Kidney (tissue), 14 donors: ENCODE data around the gene C6orf118. TPM values are rescaled to one million over a fixed set of nuclear protein-coding genes. Genes with fewer than 3 reads are reported as not detected.

Source experiments
- DNase-seq, 5 donors: peaks; one replicate each; pipeline ENCODE4 v3.0.0-alpha.2; 2013 to 2020
- FAIRE-seq: peaks from 2 replicates; lab custom pipeline; 2012; peaks lifted over from hg19 to GRCh38; lab: Jason Lieb, UNC
- H3K27ac ChIP-seq, 2 donors: one replicate each; pipeline ENCODE4 v1.7.0; 2013; ENCODE audit warnings: low read depth in 2 of 2, low read length in 2 of 2, inconsistent platforms in 1 of 2
- H3K27me3 ChIP-seq: one replicate; pipeline ENCODE4 v1.7.1; 2013; ENCODE audit warnings: low read length, inconsistent platforms; ENCODE audit not compliant: control insufficient read depth, insufficient read depth
- H3K36me3 ChIP-seq, 3 donors: one replicate each; pipeline versions ENCODE4 v1.7.0 to v1.7.1; 2013; ENCODE audit warnings: low read length in 3 of 3, control low read depth in 1 of 3, inconsistent platforms in 1 of 3; ENCODE audit not compliant: insufficient read depth in 3 of 3, control insufficient read depth in 2 of 3
- H3K4me1 ChIP-seq, 3 donors: one replicate each; pipeline versions ENCODE4 v1.7.0 to v1.7.1; 2013; ENCODE audit warnings: low read length in 3 of 3, inconsistent platforms in 1 of 3, low read depth in 1 of 3; ENCODE audit not compliant: control insufficient read depth in 2 of 3, insufficient read depth in 2 of 3
- H3K4me3 ChIP-seq, 3 donors: one replicate each; pipeline versions ENCODE4 v1.7.0 to v1.8.1; 2013; ENCODE audit warnings: low read length in 3 of 3, control low read depth in 1 of 3, inconsistent platforms in 1 of 3
- H3K9ac ChIP-seq, 3 donors: one replicate each; pipeline versions ENCODE4 v1.7.0 to v1.7.1; 2013; ENCODE audit warnings: low read length in 3 of 3, control low read depth in 1 of 3, inconsistent platforms in 1 of 3
- H3K9me3 ChIP-seq, 3 donors: one replicate each; pipeline versions ENCODE4 v1.7.0 to v1.7.1; 2013; ENCODE audit warnings: low read length in 3 of 3, control low read depth in 1 of 3, inconsistent platforms in 1 of 3; ENCODE audit not compliant: control insufficient read depth in 2 of 3, insufficient read depth in 1 of 3
- CTCF ChIP-seq: IDR thresholded peaks from 3 replicates; pipeline ENCODE4 v1.5.1; 2012; ENCODE audit warnings: mild to moderate bottlenecking, moderate library complexity, borderline replicate concordance; ENCODE audit not compliant: insufficient read depth; ENCODE audit errors: extremely low read depth
- intact Hi-C: fragments of 100-400 bp; cut with DNase I; formaldehyde crosslinking; loops from one replicate; pipeline ENCODE4 v1.11.1; 2022
- polyA plus RNA-seq: library from polyadenylated mRNA; stranded (reverse); fragments of 350-450 nt; fragmentation: Illumina TruSeq; extraction: RNeasy Lipid Tissue Mini Kit (QIAGEN cat#74804); gene quantifications from one replicate; pipeline ENCODE4 v1.2.3, GENCODE V29; 2014; ENCODE audit warnings: low read depth, low replicate concordance; ENCODE audit not compliant: insufficient read depth
- total RNA-seq: library from RNA; stranded (reverse); fragmentation: NEBNext Ultra II Directional; extraction: Animal tissue kit (Norgen Biotek cat#: 25700); gene quantifications from one replicate; pipeline ENCODE4 v1.2.1, GENCODE V29; 2021
- donor health status: control.
- donor health status: control.
- donor health status: control.
- donor health status: control.
- donor health status: control.
- donor health status: DM: yes; HTN: yes; CAD: no.
- donor health status: Normal renal cell carcinoma (clear cell type).

The C6orf118 gene
- total and polyA plus RNA-seq, 2 donors from 2014 or later = 0.57 to 0.67 TPM

- TF ChIP-seq CTCF = no peak
- DNase-seq = no peak
- no peak overlapping the region for H3K27ac ChIP-seq
- H3K4me1 ChIP-seq = no peaks in the 10 kb centered on the region
- no peak overlapping the region for H3K4me3 ChIP-seq
- no peak for FAIRE-seq
- no peaks in the 10 kb centered on the region for H3K27me3 ChIP-seq
- no peaks in the 10 kb centered on the region for H3K36me3 ChIP-seq
- no peak overlapping the region for H3K9ac ChIP-seq
- peaks cover 0 to 13% (median 3%) of the 10 kb centered on the region in 3 donors for H3K9me3 ChIP-seq
- intact Hi-C loops = no loop called here
Observed at GRCh38 chr6:165325609-165326008, 16.2 kb upstream of the C6orf118 start.

- H3K36me3 ChIP-seq = no peaks in the 10 kb centered on the region
- no peak overlapping the region for H3K4me3 ChIP-seq
- H3K9ac ChIP-seq = no peak overlapping the region
- intact Hi-C loops = no loop called here
- no peak for TF ChIP-seq CTCF
- peaks cover 0 to 13% (median 3%) of the 10 kb centered on the region in 3 donors for H3K9me3 ChIP-seq
- no peaks in the 10 kb centered on the region for H3K4me1 ChIP-seq
- H3K27ac ChIP-seq = no peak overlapping the region
- FAIRE-seq = no peak
- no peaks in the 10 kb centered on the region for H3K27me3 ChIP-seq
- DNase-seq = no peak
Observed at GRCh38 chr6:165321555-165322145, 12.2 kb upstream of the C6orf118 start.

- no peak for TF ChIP-seq CTCF
- Histone ChIP-seq H3K36me3 (no peaks in the 10 kb centered on the region), H3K27me3 (no peaks in the 10 kb centered on the region), H3K4me1 (no peaks in the 10 kb centered on the region), H3K9me3 (peaks cover 0 to 13% (median 3%) of the 10 kb centered on the region in 3 donors), H3K27ac (no peak overlapping the region), H3K9ac (no peak overlapping the region), H3K4me3 (no peak overlapping the region)
- intact Hi-C loops = no loop called here
- no peak for DNase-seq
- no peak for FAIRE-seq
Observed at GRCh38 chr6:165321150-165321549, 11.7 kb upstream of the C6orf118 start.

GRCh38 chr6:165317723-165318122, 8.3 kb upstream of the C6orf118 start:
- TF ChIP-seq CTCF = no peak
- no peaks in the 10 kb centered on the region for H3K36me3 ChIP-seq
- H3K27me3 ChIP-seq = no peaks in the 10 kb centered on the region
- intact Hi-C loops = no loop called here
- FAIRE-seq = no peak
- no peak for DNase-seq
- H3K27ac ChIP-seq = no peak overlapping the region
- H3K4me1 ChIP-seq = no peaks in the 10 kb centered on the region
- no peak overlapping the region for H3K4me3 ChIP-seq
- H3K9ac ChIP-seq = no peak overlapping the region
- peaks cover 0 to 13% (median 3%) of the 10 kb centered on the region in 3 donors for H3K9me3 ChIP-seq
